ENCODE results near the gene KCNJ6.

Gene KCNJ6

GRCh38 chr21:37904856-37905255, 11.4 kb downstream of the KCNJ6 start:
- DNase-seq (ENCODE audit: low read depth in 2 of 2), result no peak

- DNase-seq (ENCODE audit: low read depth in 2 of 2), result no peak
Measured at GRCh38 chr21:37903396-37903795, 12.9 kb downstream of the KCNJ6 start.

DNA sequence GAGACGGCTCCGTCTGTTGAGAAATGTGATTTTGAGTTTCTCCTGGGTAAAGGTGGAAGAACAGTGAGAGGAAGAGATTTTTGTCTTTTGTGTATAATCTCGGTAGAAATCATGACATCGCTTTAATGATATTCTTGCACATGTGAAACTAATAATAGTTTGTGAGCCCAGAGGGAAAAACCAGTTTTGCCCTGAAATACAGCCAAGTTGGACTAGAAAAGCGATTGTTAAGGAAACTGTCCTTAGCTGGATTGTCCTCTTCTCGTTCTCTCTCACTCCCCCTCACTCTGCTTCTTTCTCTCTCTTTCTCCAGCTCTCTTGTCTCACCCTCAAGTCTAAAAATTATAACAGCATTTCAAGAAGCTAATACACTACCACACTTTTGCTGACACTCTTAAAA, 17.1 kb downstream of the KCNJ6 start:
- no peak for DNase-seq (ENCODE audit: low read depth in 2 of 2)

DNA sequence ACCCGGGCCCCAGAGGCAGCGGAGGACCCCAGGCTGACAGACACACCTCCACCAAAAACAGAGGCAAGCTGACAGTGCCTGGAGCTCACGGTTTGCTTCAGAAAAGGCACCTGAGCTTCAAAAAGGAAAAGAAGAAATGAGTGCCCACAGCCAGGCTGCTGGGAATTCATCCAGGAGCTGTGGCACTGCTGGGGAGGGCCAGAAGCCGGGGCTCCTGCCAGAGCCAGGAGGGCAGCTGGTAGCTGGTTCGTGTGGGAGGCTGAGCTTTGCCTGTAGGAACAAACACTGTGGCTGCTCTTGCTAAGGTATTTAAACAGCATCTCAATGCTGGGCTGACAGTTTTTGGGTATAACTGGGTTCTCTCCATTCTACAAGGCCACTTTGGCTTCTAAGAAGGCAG, 19.5 kb downstream of the KCNJ6 start:
- DNase-seq (ENCODE audit: low read depth in 2 of 2), result no peak

GRCh38 chr21:37891972-37892371, 24.3 kb downstream of the KCNJ6 start:
- DNase-seq (ENCODE audit: low read depth in 2 of 2), result no peak

DNA sequence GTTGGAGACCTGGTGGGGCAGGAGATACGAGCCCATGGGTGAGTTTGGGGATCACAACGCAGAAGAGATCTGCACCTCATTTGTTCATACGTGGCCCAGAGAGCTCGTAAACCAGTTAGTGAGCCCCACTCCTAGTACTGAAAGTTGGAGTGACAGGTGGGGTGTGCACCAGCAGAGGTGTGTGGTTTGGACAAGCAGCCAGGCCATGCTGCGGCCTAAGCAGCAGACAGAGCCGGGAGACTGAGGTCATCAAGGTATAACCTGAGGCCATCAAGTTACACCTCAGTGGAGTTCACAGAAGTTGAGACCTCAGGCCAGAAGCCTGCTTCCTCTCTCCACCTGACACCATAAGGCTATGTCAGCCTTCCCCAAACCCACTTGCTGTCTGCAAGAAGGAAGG, 27.6 kb downstream of the KCNJ6 start:
- no peak for DNase-seq (ENCODE audit: low read depth in 2 of 2)

DNA sequence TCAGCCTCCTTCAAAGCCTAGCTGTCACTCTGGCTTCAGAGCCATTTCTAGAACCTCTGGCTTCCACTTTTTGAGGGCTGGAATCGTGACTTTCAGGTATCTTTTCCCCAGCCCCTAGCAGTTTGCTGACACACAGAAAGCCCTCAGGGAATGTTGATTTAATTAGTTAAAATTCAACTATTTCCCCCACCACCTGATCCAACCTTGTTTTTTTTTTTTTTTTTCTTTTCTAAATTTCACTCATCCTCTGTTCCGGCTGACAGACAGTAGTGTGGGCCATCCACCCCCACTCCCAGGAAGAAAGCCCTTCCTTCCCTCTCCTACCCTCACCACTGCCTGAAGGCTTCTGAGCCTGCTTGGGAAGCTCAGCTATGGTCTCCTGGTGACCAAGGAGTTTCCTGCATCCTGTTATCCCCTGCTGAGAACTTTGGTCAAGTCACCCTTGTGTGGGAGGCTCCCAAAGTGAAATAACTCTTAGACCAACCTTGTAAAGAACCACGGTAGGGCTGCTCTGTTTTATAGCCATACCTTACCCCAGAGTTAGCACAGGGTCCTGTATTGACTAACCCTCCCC, 29.4 kb downstream of the KCNJ6 start:
- DNase-seq (ENCODE audit: low read depth in 2 of 2), result no peak

GRCh38 chr21:37886120-37886519, 30.1 kb downstream of the KCNJ6 start:
- no peak for DNase-seq (ENCODE audit: low read depth in 2 of 2)

- DNase-seq (ENCODE audit: low read depth in 2 of 2), result no peak
Measured at GRCh38 chr21:37878946-37879660, 37.2 kb downstream of the KCNJ6 start.

GRCh38 chr21:37877888-37878684, 38.2 kb downstream of the KCNJ6 start:
- no peak for DNase-seq (ENCODE audit: low read depth in 2 of 2)

DNA sequence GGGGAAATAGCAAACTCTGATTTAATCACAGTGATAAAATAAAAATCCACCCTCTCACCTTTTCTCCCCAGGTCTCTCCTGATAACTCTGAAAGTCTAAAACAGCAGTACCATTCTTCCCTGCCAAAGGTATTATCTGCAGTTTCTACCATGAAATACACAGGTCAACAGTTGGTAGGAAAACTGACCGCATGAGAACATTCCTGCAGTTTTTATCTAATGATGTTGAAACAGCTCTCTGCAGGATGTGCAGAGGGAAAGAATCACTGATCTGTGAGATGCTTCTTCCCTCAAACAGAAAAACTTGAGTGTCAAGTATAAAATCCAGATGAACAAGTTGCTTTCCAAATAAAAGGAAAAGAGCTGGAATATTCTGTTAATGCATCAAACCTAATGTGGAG, 39.1 kb downstream of the KCNJ6 start:
- DNase-seq (ENCODE audit: low read depth in 2 of 2), result no peak

DNA sequence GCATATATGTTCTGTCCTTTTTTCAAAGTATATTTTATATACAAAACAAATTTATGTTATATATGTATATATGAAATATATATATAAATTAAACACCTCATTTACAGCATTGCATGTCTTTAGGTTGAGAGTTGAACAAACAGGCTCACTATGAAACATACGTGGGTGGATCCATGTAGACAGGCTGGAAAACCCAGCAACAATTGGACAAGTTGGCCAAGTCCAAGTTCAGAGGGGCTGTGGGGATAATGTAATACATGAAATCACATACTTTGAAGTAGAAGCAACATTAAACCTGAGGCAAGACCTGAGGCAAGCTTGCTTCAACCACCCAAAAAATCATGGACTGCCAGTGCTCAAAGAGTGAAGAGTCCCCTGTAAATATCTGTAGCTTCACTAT, 39.7 kb downstream of the KCNJ6 start:
- no peak for DNase-seq (ENCODE audit: low read depth in 2 of 2)

DNA sequence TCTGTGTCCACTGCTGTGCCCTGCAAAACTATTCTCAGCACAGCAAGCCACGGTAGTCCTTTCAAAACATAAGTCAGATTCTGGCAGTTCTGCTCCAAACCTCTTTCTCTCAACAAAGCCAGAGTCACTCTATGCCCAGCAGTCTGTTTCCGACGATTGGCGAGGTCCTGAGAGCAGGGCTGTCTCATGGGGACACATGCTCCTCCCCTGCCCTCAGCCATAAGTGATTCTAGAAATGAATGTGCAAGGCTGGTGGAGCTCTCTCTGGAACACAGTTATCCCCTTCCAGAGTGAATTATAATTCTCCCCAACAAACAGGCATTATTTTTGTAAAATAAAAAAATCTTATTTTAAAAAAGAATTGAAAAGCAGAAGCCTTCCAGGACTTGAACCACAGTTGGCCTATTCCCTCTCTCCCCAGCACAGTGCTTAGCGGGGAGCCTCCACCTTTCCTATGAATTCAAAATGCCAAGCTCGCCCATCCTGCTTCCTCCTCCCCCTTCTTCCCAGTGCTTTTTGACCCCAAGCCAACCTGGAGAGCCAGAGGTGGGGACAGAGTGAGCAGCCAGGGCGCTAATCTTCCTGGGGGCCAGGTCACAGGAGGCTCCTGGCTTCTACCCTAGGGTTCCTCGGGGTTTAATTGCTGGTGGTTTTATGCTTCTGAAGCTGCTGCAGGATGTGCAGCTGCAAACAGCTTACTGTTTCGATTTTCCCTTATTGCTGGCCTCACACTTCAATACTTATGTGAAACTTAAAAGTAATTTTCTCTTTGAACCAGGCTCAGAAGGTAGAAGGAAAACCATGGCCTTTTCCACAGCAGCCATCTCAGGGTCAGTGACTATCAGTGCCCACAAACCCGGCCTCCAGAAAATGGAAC, 41.1 kb downstream of the KCNJ6 start:
- no peak for DNase-seq (ENCODE audit: low read depth in 2 of 2)

DNA sequence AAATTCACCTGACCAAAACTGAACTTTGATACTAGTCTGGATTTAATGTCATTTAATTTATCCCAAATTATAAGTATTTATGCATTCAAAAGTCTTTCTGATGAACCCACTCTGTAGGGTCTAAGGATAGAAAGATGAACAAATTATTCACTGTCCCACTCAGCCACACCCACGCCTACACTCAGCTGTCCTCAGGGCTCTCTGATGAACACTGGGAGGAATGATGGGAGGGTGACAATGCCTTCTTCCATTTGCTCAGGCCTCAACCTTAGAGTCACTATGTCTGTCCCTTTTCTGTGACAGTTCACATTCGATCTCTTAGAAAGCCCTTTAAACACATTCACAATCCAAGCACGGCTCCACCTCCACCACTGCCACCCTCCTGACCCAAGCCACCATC, 41.8 kb downstream of the KCNJ6 start:
- no peak for DNase-seq (ENCODE audit: low read depth in 2 of 2)

GRCh38 chr21:37873655-37874054, 42.6 kb downstream of the KCNJ6 start:
- no peak for DNase-seq (ENCODE audit: low read depth in 2 of 2)

- no peak for DNase-seq (ENCODE audit: low read depth in 2 of 2)
Measured at GRCh38 chr21:37871121-37871862, 45.0 kb downstream of the KCNJ6 start.

DNA sequence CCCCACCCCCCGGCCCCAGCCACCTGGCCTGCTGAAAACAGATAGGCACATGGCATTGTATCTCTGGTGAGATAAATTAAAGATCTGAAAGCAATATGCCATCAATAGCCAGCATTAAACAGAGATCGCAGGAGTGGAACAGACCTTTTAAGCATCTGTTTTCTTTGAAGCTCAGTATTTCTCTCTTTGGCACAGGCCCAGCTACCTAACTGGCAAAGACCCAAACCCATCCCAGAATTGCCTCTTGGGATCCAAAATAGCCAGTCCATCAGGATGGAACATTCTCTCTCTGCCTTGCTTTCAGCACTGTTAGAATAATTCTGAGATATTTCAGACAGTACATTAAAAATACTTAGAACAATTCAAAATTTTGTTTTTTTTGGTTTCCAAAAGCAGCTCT, 46.0 kb downstream of the KCNJ6 start:
- no peak for DNase-seq (ENCODE audit: low read depth in 2 of 2)

- DNase-seq (ENCODE audit: low read depth in 2 of 2), result no peak
Measured at GRCh38 chr21:37869661-37870060, 46.6 kb downstream of the KCNJ6 start.

GRCh38 chr21:37868446-37869295, 47.6 kb downstream of the KCNJ6 start:
- no peak for DNase-seq (ENCODE audit: low read depth in 2 of 2)

DNA sequence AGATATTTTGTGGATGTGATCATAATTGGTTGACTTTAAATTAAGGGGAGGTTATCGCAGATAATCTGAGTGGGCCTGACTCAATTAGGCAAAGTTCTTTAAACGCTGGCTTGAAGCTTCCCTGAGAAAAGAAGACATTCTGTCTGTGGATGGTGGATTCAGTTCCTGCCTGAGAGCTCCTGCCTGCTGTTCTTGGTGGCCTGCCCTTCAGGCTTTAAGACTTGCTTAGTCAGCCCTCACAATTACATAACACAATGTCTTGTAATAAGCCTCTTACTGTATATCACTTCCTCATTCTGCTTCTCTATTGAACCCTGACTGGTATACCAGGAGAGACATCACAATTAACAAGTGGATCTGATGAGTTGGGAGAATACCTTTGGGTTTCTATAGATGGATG, 50.2 kb downstream of the KCNJ6 start:
- no peak for DNase-seq (ENCODE audit: low read depth in 2 of 2)

All from stimulated activated CD8-positive, alpha-beta memory T cell treated with anti-CD3 and anti-CD28 coated beads, Interleukin-2, amount 100 ng/mL, for 1 hour (primary cell).